ENCODE measurements around the gene MALRD1. TPM values are rescaled to one million over a fixed set of nuclear protein-coding genes. Genes with fewer than 3 reads are reported as not detected.
"Not testable (repeated sequence)": the region's sequence is repeated elsewhere in the genome, so short reads cannot be mapped to it uniquely, and the experiment has no call there.

MALRD1 gene
- total RNA-seq, 2 donors from 2014 or later: 0.27 to 0.40 TPM

DNA sequence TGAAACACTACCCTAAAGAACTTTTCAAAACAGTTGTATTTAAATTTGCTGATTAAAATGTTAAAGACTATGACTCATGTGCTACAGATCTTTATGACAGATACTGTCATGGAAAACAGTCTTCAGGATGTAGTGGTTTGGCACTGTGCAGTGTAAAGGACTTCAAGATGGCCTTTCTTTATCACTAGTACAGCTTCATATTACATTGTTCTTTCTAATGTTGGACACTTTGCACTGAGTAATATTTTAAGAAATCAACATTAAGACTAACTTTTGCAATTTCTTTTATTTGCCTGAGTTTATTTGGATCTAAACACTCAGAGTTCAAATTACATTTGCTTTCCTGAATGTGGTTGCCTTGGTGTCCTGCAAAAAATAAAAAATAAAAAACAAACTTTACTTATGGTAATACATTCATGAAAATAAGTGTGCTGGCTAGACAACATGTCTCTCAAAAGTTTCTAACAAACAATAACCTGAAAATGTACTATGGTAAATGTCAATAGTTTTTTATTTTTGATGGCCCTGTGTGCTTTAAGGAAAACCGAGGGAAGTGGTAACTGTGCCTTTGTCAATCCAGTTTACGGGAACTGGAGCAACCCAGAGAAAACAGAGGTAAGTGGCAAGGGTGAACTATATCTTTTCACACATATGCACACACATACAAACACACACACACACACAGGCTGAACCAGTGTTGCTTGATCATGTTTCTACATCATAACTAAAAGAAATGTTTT lies 681.7 kb downstream of the MALRD1 start:
- Histone ChIP-seq H3K4me1 (no peaks in the 10 kb centered on the region), H3K9me3 (no peaks in the 10 kb centered on the region), H3K27ac (no peak overlapping the region), H3K36me3 (no peaks in the 10 kb centered on the region), H3K4me3 (no peak overlapping the region), H3K9ac (ENCODE audit: low read depth in 2 of 2, low read length in 2 of 2) (no peak overlapping the region), H3K27me3 (no peaks in the 10 kb centered on the region)
- intact Hi-C loops (cut with DNase I): no loop called here
- no peak for TF ChIP-seq CTCF (IDR thresholded peaks at IDR 0.05)
- DNase-seq: no peak

- no peaks in the 10 kb centered on the region for H3K36me3 ChIP-seq
- no peaks in the 10 kb centered on the region for H3K4me1 ChIP-seq
- no peak overlapping the region for H3K27ac ChIP-seq
- no peak for TF ChIP-seq CTCF (IDR thresholded peaks at IDR 0.05)
- H3K9ac ChIP-seq (ENCODE audit: low read depth in 2 of 2, low read length in 2 of 2): no peak overlapping the region
- DNase-seq: no peak
- intact Hi-C loops (cut with DNase I): no loop called here
- no peaks in the 10 kb centered on the region for H3K27me3 ChIP-seq
- no peaks in the 10 kb centered on the region for H3K9me3 ChIP-seq
- H3K4me3 ChIP-seq: no peak overlapping the region
These were observed 682.3 kb downstream of the MALRD1 start for GRCh38 chr10:19730907-19731217.

- Histone ChIP-seq H3K4me3 (no peak overlapping the region), H3K9me3 (no peaks in the 10 kb centered on the region), H3K27ac (no peak overlapping the region), H3K4me1 (no peaks in the 10 kb centered on the region), H3K27me3 (no peaks in the 10 kb centered on the region), H3K36me3 (no peaks in the 10 kb centered on the region), H3K9ac (ENCODE audit: low read depth in 2 of 2, low read length in 2 of 2) (no peak overlapping the region)
- intact Hi-C loops (cut with DNase I): no loop called here
- TF ChIP-seq CTCF (IDR thresholded peaks at IDR 0.05): no peak
- no peak for DNase-seq
These were observed 683.0 kb downstream of the MALRD1 start for GRCh38 chr10:19731560-19731959.

DNA sequence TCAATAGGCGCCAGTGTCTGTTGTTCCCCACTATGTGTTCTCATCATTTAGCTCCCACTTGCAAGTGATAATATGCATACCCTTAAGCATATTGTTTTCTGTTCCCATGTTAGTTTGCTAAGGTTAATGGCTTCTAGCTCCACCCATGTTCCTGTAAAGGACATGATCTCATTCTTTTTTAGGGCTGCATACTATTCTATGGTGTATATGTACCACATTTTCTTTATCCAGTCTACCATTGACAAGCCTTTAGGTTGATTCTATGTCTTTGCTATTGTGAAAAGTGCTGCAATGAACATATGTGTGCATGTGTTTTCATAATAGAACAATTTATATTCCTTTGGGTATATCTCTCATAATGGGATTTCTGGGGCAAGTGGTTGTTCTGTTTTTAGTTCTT lies 689.8 kb downstream of the MALRD1 start:
- no peak for TF ChIP-seq CTCF (IDR thresholded peaks at IDR 0.05)
- H3K36me3 ChIP-seq: no peaks in the 10 kb centered on the region
- H3K4me3 ChIP-seq: no peak overlapping the region
- no peak overlapping the region for H3K27ac ChIP-seq
- H3K27me3 ChIP-seq: no peaks in the 10 kb centered on the region
- no peaks in the 10 kb centered on the region for H3K9me3 ChIP-seq
- H3K9ac ChIP-seq (ENCODE audit: low read depth in 2 of 2, low read length in 2 of 2): no peak overlapping the region
- H3K4me1 ChIP-seq: no peaks in the 10 kb centered on the region
- DNase-seq: no peak
- intact Hi-C loops (cut with DNase I): no loop called here

- H3K27me3 ChIP-seq; H3K9me3 ChIP-seq; H3K36me3 ChIP-seq; H3K4me3 ChIP-seq; H3K4me1 ChIP-seq; intact Hi-C loops (cut with DNase I); H3K27ac ChIP-seq; DNase-seq; H3K9ac ChIP-seq (ENCODE audit: low read depth in 2 of 2, low read length in 2 of 2): not testable (repeated sequence)
These were observed 690.6 kb downstream of the MALRD1 start for GRCh38 chr10:19739232-19739631.

- not testable (repeated sequence) for H3K4me1 ChIP-seq
These were observed 693.5 kb downstream of the MALRD1 start for GRCh38 chr10:19742144-19742543.

More at GRCh38 chr10:19742144-19742543, 693.5 kb downstream of the MALRD1 start:
- H3K36me3 ChIP-seq; DNase-seq; H3K27ac ChIP-seq; H3K9me3 ChIP-seq; intact Hi-C loops (cut with DNase I); H3K4me3 ChIP-seq; H3K27me3 ChIP-seq; H3K9ac ChIP-seq (ENCODE audit: low read depth in 2 of 2, low read length in 2 of 2): not testable (repeated sequence)

All from colonic mucosa (tissue), 4 donors.